ENCODE results near the gene PGLYRP2.

The PGLYRP2 gene

GRCh38 chr19:15439078-15439799 lies 40.1 kb downstream of the PGLYRP2 start:
- no peak for DNase-seq (ENCODE audit: low spot score)

GRCh38 chr19:15438577-15438976 lies 40.7 kb downstream of the PGLYRP2 start:
- DNase-seq (ENCODE audit: low spot score): no peak

- no peak for DNase-seq (ENCODE audit: low spot score)
Observed at GRCh38 chr19:15438124-15438496, 41.2 kb downstream of the PGLYRP2 start.

- DNase-seq (ENCODE audit: low spot score): peak; percentile 78
Observed at GRCh38 chr19:15437355-15438123, 41.8 kb downstream of the PGLYRP2 start.

GRCh38 chr19:15436826-15437110 lies 42.5 kb downstream of the PGLYRP2 start:
- DNase-seq (ENCODE audit: low spot score): no peak

GRCh38 chr19:15436012-15436825 lies 43.1 kb downstream of the PGLYRP2 start:
- peak; percentile 47 for DNase-seq (ENCODE audit: low spot score)

- DNase-seq (ENCODE audit: low spot score): no peak
Observed at GRCh38 chr19:15433519-15434069, 45.7 kb downstream of the PGLYRP2 start.

GRCh38 chr19:15432629-15433518 lies 46.4 kb downstream of the PGLYRP2 start:
- peak; percentile 99 for DNase-seq (ENCODE audit: low spot score)

GRCh38 chr19:15432018-15432494 lies 47.2 kb downstream of the PGLYRP2 start:
- DNase-seq (ENCODE audit: low spot score): no peak

- no peak for DNase-seq (ENCODE audit: low spot score)
Observed at GRCh38 chr19:15431396-15432017, 47.8 kb downstream of the PGLYRP2 start.

GRCh38 chr19:15430526-15431120 lies 48.7 kb downstream of the PGLYRP2 start:
- no peak for DNase-seq (ENCODE audit: low spot score)

- no peak for DNase-seq (ENCODE audit: low spot score)
Observed at GRCh38 chr19:15429825-15430467, 49.4 kb downstream of the PGLYRP2 start.

- DNase-seq (ENCODE audit: low spot score): no peak
Observed at GRCh38 chr19:15428956-15429824, 50.1 kb downstream of the PGLYRP2 start.

- no peak for DNase-seq (ENCODE audit: low spot score)
Observed at GRCh38 chr19:15427991-15428471, 51.3 kb downstream of the PGLYRP2 start.

GRCh38 chr19:15427350-15427700 lies 52.0 kb downstream of the PGLYRP2 start:
- no peak for DNase-seq (ENCODE audit: low spot score)

GRCh38 chr19:15426485-15427349 lies 52.6 kb downstream of the PGLYRP2 start:
- no peak for DNase-seq (ENCODE audit: low spot score)

- no peak for DNase-seq (ENCODE audit: low spot score)
Observed at GRCh38 chr19:15425321-15425950, 53.9 kb downstream of the PGLYRP2 start.
